ENCODE data around the gene POLR2L. TPM values are rescaled to one million over a fixed set of nuclear protein-coding genes. Genes with fewer than 3 reads are reported as not detected.
A peak's percentile ranks its signal among the peaks of the same experiment; 100 is the strongest.

Gene POLR2L
- total RNA-seq, 1 donor from 2014 or later = 76.7 TPM

DNA sequence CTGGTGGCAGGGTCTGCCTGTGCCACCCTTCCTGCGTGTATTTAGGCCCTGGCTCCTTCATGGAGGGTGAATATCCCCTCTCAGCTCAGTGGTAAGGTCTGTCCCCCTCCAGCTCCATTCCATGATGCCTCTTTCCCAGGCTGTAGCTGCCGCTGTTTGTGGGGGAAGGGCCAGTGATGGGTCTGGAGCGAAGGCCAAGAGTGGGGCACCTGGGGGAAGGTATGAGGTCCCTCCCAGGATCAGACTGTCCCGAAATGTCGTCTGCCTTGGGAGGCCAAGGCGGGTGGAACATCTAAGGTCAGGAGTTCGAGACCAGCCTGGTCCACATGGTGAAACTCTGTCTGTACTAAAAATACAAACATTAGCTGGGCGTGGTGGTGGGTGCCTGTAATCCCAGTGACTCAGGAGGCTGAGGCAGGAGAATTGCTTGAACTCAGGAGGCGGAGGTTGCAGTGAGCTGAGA is 8.4 kb downstream of the POLR2L start:
- no peaks in the 10 kb centered on the region for H3K9me3 Mint-ChIP-seq (ENCODE audit: unreplicated experiment)
- no peak for TF ChIP-seq CTCF (IDR thresholded peaks at IDR 0.05; ENCODE audit: unreplicated experiment)
- peaks cover 11% of the 10 kb centered on the region for H3K27me3 Mint-ChIP-seq (ENCODE audit: unreplicated experiment)
- peak overlapping the region; percentile 77 for H3K4me3 Mint-ChIP-seq (ENCODE audit: unreplicated experiment)
- peaks cover 7% of the 10 kb centered on the region for H3K4me1 Mint-ChIP-seq (ENCODE audit: unreplicated experiment)
- no peak for DNase-seq (ENCODE audit: low spot score)
- H3K27ac Mint-ChIP-seq (ENCODE audit: unreplicated experiment) = no peak overlapping the region
- H3K36me3 Mint-ChIP-seq (ENCODE audit: low read depth, unreplicated experiment) = no peaks in the 10 kb centered on the region

- H3K27me3 Mint-ChIP-seq (ENCODE audit: unreplicated experiment) = peaks cover 11% of the 10 kb centered on the region
- peaks cover 13% of the 10 kb centered on the region for H3K4me1 Mint-ChIP-seq (ENCODE audit: unreplicated experiment)
- TF ChIP-seq CTCF (IDR thresholded peaks at IDR 0.05; ENCODE audit: unreplicated experiment) = no peak
- no peaks in the 10 kb centered on the region for H3K36me3 Mint-ChIP-seq (ENCODE audit: low read depth, unreplicated experiment)
- no peak overlapping the region for H3K27ac Mint-ChIP-seq (ENCODE audit: unreplicated experiment)
- no peaks in the 10 kb centered on the region for H3K9me3 Mint-ChIP-seq (ENCODE audit: unreplicated experiment)
- peak overlapping the region; percentile 77 for H3K4me3 Mint-ChIP-seq (ENCODE audit: unreplicated experiment)
- DNase-seq (ENCODE audit: low spot score) = peak; percentile 45
Observed at GRCh38 chr11:833114-833791, 9.1 kb downstream of the POLR2L start.

DNA sequence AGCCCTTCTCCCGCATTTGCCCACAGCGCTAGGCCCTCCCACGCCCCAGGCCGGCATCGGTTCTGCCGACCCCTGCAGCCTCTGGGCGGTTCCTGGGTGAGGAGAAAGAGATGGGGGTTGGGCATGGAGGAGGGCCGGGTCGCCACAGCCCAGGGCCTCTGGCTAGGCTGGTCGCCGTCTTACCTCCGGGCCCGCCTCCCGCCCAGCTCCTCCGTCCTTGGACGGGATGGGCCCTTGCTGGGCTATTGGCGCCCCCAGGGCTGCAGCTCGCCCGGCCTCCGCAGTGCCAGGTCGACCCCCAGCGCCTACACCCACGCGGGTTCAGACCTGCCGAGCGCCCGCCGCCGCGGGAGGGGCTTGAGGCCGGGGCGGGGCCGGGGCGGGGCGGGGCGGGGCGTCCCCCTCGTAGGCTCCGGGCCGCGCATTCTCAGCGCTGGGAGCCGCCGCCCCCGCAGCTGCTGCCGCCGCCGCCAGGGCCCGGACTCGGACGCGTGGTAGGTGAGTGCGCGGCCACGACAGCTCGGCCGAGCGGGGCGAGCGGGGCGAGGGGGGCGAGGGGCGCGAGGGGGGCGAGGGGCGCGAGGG is 9.7 kb downstream of the POLR2L start, which contains the start of gene CD151:
TSS of gene CD151 (plus strand) at position 424 of the 585 bp plus-strand sequence. CDS start 3,118 bp downstream, outside the sequence.
- peaks cover 19% of the 10 kb centered on the region for H3K4me1 Mint-ChIP-seq (ENCODE audit: unreplicated experiment)
- TF ChIP-seq CTCF (IDR thresholded peaks at IDR 0.05; ENCODE audit: unreplicated experiment) = no peak
- no peaks in the 10 kb centered on the region for H3K9me3 Mint-ChIP-seq (ENCODE audit: unreplicated experiment)
- H3K4me3 Mint-ChIP-seq (ENCODE audit: unreplicated experiment) = peak within 1 kb of the TSS; percentile 77
- no peak for DNase-seq (ENCODE audit: low spot score)
- no peaks in the 10 kb centered on the region for H3K36me3 Mint-ChIP-seq (ENCODE audit: low read depth, unreplicated experiment)
- peaks cover 14% of the 10 kb centered on the region for H3K27me3 Mint-ChIP-seq (ENCODE audit: unreplicated experiment)
- H3K27ac Mint-ChIP-seq (ENCODE audit: unreplicated experiment) = no peak within 1 kb of the TSS

GRCh38 chr11:831961-832528 is 10.3 kb downstream of the POLR2L start:
- peaks cover 21% of the 10 kb centered on the region for H3K4me1 Mint-ChIP-seq (ENCODE audit: unreplicated experiment)
- peaks cover 15% of the 10 kb centered on the region for H3K27me3 Mint-ChIP-seq (ENCODE audit: unreplicated experiment)
- H3K9me3 Mint-ChIP-seq (ENCODE audit: unreplicated experiment) = no peaks in the 10 kb centered on the region
- no peak for DNase-seq (ENCODE audit: low spot score)
- no peak for TF ChIP-seq CTCF (IDR thresholded peaks at IDR 0.05; ENCODE audit: unreplicated experiment)
- H3K36me3 Mint-ChIP-seq (ENCODE audit: low read depth, unreplicated experiment) = no peaks in the 10 kb centered on the region
- no peak overlapping the region for H3K27ac Mint-ChIP-seq (ENCODE audit: unreplicated experiment)
- H3K4me3 Mint-ChIP-seq (ENCODE audit: unreplicated experiment) = no peak overlapping the region

Data from endothelial cell (in vitro differentiated cells).